Epithelial cell of proximal tubule (primary cell): ENCODE measurements around the gene PRKCB. TPM values are rescaled to one million over a fixed set of nuclear protein-coding genes. Genes with fewer than 3 reads are reported as not detected.
A peak's percentile ranks its signal among the peaks of the same experiment; 100 is the strongest.

Experiments
- DNase-seq: peaks from one replicate; pipeline ENCODE4 v3.0.0-alpha.2; 2011; ENCODE audit warnings: low read depth
- H3K4me3 ChIP-seq: 2 replicates; pipeline ENCODE4 v1.5.1; 2011; ENCODE audit warnings: low read depth, mild to moderate bottlenecking, low read length
- CTCF ChIP-seq: conservative IDR thresholded peaks from 2 replicates; pipeline ENCODE4 v1.5.1; 2012; ENCODE audit warnings: low read depth, mild to moderate bottlenecking, low read length
- total RNA-seq: library from RNA; depleted of rRNA; stranded (reverse); fragments of >200 nt; gene quantifications from 2 replicates; pipeline ENCODE4 v1.2.3, GENCODE V29; 2015

PRKCB gene
- total RNA-seq, 1 donor from 2014 or later = not detected

GRCh38 chr16:23803591-23804123, 32.1 kb upstream of the PRKCB start:
- peak; percentile 70 for TF ChIP-seq CTCF
- no peak overlapping the region for H3K4me3 ChIP-seq
- no peak for DNase-seq

- TF ChIP-seq CTCF = no peak
- H3K4me3 ChIP-seq = no peak overlapping the region
- DNase-seq = no peak
These were observed 28.8 kb upstream of the PRKCB start for GRCh38 chr16:23807028-23807427.

- TF ChIP-seq CTCF = no peak
- no peak for DNase-seq
- no peak overlapping the region for H3K4me3 ChIP-seq
These were observed 14.3 kb upstream of the PRKCB start for GRCh38 chr16:23821467-23821866.

- TF ChIP-seq CTCF = no peak
- no peak overlapping the region for H3K4me3 ChIP-seq
- no peak for DNase-seq
These were observed 13.7 kb upstream of the PRKCB start for GRCh38 chr16:23821875-23822688.

DNA sequence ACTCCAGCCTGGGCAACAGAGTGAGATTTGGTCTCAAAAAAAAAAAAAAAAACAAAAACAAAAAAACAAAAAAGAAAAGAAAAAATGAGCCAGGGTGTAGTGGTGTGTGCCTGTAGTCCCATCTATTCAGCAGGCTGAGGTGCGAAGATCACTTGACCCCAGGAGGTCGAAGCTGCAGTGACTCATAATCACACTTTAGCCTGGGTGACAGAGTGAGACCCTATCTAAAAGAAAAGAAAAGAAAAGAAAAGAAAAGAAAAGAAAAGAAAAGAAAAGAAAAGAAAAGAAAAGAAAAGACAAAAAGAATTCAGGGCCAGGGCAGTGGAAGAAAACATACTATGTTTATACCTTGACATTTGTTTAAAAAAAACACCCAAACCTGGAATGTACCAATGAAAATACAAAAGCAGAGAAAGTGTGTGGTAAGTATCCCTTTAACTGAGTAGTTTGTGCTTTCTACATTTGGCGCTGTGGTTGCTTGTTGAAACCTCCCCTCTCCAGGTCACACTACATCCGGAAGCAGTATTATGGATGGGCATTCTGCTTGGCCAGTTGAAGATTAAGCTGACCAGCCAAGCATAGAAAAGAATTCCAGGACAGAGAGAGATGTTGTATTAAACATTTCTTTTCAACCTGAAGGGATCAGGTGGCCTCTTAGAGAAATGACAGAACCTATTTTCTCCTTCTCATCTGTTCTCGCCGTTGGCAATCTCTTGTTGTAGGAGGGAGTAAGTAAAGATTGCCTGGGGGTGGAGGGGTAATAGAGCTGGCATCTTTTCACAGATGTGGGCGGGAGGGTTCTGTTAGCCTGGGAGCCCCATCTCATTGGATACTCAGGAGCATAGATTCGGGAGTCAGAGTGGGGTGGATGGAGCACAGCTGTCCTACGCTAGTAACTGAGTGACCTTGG, 12.1 kb upstream of the PRKCB start:
- TF ChIP-seq CTCF = no peak
- peak; percentile 73 for DNase-seq
- H3K4me3 ChIP-seq = no peak overlapping the region

- no peak for TF ChIP-seq CTCF
- no peak overlapping the region for H3K4me3 ChIP-seq
- DNase-seq = no peak
These were observed 10.9 kb upstream of the PRKCB start for GRCh38 chr16:23824909-23825308.
